Measurements from ENCODE around the gene SLC25A22.

GRCh38 chr11:833849-834311 lies 35.8 kb upstream of the SLC25A22 start:
- TF ChIP-seq CTCF (IDR thresholded peaks at IDR 0.05) (no peak), POLR2A (IDR thresholded peaks at IDR 0.05) (no peak)

All from testis (tissue), 2 donors.